GM19455 (cell line): ENCODE measurements around the gene APCDD1L.
"Not testable (repeated sequence)": the region's sequence is repeated elsewhere in the genome, so short reads cannot be mapped to it uniquely, and the experiment has no call there.

Experiments
- ATAC-seq: cut with Tn5 transposase; IDR thresholded peaks from one replicate; pipeline ENCODE4 v1.9.1; 2021; ENCODE audit not compliant: unreplicated experiment

Gene APCDD1L

DNA sequence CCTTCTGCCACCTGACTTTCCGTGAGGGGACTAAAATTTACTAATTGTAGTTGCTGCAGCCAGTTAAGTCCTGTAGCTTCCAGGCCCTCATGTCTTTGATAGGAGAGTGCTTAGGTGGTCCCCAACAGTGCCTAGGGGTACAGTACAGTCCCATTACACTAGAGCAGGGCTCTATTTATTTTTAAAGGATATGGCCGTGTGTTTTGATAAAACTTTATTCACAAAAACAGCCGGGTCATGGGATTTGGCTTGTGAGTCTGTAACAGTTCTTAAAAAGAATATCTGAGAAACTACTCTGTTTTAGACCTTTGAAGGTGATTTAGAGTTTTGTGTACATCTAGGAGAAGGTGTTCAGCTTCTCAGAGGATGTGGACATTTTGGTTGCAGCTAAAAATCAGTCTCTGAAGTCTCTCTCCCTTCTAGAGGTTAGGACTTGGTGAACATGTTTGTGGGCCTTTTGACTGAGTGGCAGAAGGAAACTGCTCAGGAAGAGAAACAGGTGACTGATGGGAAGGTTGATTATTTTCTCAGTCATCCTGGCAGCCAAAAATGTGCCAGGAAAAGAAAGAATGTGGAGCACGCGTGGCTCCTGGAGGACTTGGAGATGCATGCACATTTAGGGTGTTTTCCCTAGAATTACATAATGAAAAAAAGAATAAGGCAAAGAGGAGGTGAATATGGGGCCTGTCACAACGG is 68.8 kb downstream of the APCDD1L start:
- ATAC-seq, result no peak

DNA sequence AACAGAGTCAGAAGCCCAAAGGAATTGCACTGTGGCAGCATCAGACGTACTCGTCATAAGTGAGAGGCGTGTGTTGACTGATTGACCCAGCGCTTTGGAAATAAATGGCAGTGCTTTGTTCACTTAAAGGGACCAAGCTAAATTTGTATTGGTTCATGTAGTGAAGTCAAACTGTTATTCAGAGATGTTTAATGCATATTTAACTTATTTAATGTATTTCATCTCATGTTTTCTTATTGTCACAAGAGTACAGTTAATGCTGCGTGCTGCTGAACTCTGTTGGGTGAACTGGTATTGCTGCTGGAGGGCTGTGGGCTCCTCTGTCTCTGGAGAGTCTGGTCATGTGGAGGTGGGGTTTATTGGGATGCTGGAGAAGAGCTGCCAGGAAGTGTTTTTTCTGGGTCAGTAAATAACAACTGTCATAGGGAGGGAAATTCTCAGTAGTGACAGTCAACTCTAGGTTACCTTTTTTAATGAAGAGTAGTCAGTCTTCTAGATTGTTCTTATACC is 70.4 kb downstream of the APCDD1L start:
- ATAC-seq, result no peak

GRCh38 chr20:58441723-58442122 is 73.5 kb downstream of the APCDD1L start:
- no peak for ATAC-seq

GRCh38 chr20:58440021-58440767 is 75.0 kb downstream of the APCDD1L start:
- no peak for ATAC-seq

- no peak for ATAC-seq
These were observed 76.0 kb downstream of the APCDD1L start for GRCh38 chr20:58438970-58439808.

- ATAC-seq, result no peak
These were observed 78.1 kb downstream of the APCDD1L start for GRCh38 chr20:58436868-58437645.

DNA sequence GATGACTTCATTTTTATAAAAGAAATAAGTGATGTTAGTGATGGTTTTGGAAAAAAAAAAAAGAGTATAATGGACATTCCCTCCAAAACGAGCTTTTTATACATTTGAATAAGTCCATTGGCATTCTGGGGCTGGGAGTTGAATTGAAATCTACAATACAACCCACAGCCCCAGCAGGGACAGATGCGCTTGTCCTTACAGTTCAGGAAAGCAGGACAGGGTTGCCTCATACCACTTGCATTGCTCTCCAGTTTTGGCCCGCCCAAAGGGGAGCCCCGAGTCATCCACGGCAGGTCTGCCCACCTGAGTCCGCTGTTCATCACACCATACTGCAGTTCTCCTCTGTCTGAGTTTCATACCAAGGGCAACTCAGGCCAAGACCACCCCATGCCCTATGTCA is 80.0 kb downstream of the APCDD1L start:
- no peak for ATAC-seq

- no peak for ATAC-seq
These were observed 80.9 kb downstream of the APCDD1L start for GRCh38 chr20:58434326-58434725.

- ATAC-seq, result no peak
These were observed 81.4 kb downstream of the APCDD1L start for GRCh38 chr20:58433759-58434158.

DNA sequence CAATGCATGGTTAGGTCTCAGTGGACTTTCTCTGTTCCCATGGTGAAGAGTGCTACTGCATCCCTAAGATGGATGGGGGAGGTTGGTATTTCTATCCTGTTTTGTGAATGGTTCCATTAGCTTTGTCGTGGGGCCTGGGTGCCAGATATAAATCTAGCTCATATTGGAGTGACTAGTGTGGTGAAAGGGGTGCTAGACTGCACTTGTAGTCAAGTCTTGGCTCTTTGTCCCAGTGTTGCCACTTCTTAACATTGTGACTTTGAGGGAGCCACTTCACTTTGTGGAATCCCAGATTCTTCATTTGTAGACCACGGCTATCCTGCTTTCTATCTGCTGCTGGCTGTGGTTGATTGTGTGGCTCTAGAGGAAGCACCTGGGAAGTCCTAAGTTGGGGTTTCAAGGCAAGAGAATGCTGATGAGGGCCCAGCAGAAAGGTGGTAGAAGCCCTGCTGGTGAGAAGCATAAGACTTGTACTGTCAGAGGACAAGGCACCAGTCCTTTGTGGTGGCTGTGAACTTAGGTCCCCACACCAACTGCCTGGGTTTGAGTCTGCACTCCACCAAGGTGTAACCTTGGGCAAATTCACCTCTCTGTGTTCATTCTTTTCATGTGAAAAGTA is 82.1 kb downstream of the APCDD1L start:
- ATAC-seq, result no peak

DNA sequence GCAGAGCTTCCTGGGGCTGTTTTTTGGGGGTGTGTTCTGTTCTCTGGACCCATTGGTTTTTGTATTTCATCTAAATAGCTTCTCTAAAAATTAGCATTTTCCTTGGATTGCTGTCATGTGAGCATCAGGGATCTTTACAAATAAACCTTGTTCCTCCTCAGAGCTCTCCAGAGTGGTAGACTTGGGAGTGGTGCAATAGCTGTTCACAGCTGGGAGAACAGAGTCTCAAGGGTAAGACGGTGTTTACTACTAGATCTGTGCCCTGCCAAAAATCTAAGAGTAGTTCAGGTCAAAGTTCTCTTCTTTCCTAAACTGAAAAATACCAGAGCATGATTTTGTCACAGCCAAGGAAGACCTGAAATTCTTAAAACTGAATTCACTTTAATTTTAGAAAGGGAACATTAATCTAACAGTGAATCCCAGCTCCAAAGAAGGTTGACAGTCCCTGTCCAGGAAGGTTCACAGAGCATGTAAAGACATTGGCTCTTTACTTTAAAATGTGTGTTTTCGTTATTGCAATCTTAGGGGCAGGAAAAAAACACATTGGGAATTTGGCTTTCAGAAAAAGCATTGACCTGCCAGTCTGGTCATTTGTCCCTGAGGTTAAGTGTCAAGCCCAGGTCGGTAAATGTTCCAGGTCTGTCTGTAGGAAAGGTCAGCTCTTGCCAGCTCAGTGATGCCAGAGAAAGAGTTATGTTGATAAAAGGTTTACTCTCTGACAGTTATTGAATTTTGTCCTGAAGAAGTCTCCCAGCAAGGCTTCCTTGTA is 82.8 kb downstream of the APCDD1L start:
- no peak for ATAC-seq

GRCh38 chr20:58431134-58431533 is 84.1 kb downstream of the APCDD1L start:
- no peak for ATAC-seq

DNA sequence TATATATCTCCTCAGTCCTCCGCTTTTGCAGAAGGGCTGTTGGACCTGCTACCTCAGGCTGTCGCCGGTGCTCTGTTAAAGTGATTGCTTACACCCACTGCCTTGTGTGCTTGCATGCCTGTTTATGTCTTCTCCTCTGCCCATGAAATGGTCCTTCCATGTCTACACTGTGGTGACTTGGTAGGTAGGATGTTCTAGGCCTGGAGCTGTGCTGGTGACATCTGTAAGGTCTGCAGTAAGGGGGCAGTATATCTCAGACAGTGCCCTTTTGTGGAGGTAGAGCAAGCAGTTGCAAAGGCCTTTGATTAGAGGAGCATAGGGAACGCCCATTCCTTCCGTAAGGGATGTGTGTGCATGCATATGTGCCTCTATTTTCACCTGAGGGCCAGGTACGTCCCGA is 85.9 kb downstream of the APCDD1L start:
- no peak for ATAC-seq

DNA sequence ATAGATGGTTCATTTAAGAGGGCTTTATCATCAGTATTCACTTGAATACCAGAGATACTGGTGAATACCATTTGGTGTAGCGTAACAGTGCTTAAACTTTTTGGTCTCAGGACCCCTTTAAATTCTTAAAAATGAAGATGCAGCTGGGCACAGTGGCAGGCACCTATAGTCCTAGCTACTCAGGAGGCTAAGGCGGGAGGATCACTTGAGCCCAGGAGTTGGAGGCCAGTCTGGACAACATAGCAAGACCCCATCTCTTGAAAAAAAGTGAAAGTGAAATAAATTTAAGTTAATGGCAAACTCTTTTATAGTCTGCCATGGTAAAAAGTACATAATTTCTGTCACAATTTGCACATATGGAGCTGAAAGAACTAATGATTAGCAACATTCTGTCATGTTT is 86.8 kb downstream of the APCDD1L start:
- ATAC-seq, result no peak

DNA sequence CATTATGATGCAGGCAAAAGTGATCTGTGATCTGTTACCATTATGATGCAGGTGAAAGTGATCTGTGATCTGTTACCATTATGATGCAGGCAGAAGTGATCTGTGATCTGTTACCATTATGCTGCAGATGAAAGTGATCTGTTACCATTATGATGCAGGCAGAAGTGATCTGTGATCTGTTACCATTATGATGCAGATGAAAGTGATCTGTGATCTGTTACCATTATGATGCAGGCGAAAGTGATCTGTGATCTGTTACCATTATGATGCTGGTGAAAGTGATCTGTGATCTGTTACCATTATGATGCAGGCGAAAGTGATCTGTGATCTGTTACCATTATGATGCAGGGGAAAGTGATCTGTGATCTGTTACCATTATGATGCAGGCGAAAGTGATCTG is 87.6 kb downstream of the APCDD1L start:
- ATAC-seq, result not testable (repeated sequence)

GRCh38 chr20:58424218-58424969 is 90.8 kb downstream of the APCDD1L start:
- ATAC-seq, result no peak

DNA sequence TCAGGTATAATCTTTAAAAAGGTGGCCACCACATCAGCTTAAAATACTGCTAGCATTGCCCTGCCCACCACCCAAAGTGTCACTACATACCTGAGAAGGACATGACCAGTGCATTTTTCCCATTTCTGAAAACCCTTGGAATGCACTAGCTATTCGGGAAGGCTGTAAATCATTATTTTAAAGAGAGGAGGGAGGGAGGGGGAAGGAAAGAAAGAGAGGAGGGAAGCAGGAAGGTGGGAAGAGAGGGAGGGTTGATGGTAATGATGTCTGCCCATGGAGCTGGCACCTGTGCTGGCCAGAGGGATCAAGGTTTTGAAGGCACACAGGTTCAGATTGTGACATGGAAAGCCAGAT is 93.7 kb downstream of the APCDD1L start:
- ATAC-seq, result no peak

GRCh38 chr20:58420798-58421496 is 94.3 kb downstream of the APCDD1L start:
- ATAC-seq, result no peak
